Liver (tissue), 3 donors: ENCODE data around the gene METRN.

ENCODE experiments used
- MAX ChIP-seq: IDR thresholded peaks from 2 replicates; pipeline ENCODE4 v1.6.1; 2016; ENCODE audit warnings: antibody characterized with exemption
- SP1 ChIP-seq: IDR thresholded peaks from 2 replicates; pipeline ENCODE4 v1.6.1; 2018; ENCODE audit warnings: antibody characterized with exemption, mild to moderate bottlenecking
- TAF1 ChIP-seq: conservative IDR thresholded peaks from 2 replicates; pipeline ENCODE4 v1.6.1; 2016; ENCODE audit warnings: antibody characterized with exemption, mild to moderate bottlenecking
- TF ChIP-seq, protein P1 (sequence below): IDR thresholded peaks from 2 replicates; pipeline ENCODE4 v1.6.1; 2016; ENCODE audit warnings: antibody characterized with exemption
- TF ChIP-seq, protein P2 (sequence below): fragments of 150-350 bp; IDR thresholded peaks from 2 replicates; pipeline ENCODE4 v1.5.1; 2017; ENCODE audit warnings: improper control_type of control experiment, low read depth, low read length; ENCODE audit not compliant: missing input control
- donor health status: healthy.
- donor health status: healthy.

GRCh38 chr16:675884-676564 is 38.9 kb upstream of the METRN start:
- TF ChIP-seq, protein P1, sequence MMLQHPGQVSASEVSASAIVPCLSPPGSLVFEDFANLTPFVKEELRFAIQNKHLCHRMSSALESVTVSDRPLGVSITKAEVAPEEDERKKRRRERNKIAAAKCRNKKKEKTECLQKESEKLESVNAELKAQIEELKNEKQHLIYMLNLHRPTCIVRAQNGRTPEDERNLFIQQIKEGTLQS: no peak
- TF ChIP-seq, protein P2, sequence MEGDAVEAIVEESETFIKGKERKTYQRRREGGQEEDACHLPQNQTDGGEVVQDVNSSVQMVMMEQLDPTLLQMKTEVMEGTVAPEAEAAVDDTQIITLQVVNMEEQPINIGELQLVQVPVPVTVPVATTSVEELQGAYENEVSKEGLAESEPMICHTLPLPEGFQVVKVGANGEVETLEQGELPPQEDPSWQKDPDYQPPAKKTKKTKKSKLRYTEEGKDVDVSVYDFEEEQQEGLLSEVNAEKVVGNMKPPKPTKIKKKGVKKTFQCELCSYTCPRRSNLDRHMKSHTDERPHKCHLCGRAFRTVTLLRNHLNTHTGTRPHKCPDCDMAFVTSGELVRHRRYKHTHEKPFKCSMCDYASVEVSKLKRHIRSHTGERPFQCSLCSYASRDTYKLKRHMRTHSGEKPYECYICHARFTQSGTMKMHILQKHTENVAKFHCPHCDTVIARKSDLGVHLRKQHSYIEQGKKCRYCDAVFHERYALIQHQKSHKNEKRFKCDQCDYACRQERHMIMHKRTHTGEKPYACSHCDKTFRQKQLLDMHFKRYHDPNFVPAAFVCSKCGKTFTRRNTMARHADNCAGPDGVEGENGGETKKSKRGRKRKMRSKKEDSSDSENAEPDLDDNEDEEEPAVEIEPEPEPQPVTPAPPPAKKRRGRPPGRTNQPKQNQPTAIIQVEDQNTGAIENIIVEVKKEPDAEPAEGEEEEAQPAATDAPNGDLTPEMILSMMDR: no peak
- no peak for TF ChIP-seq MAX
- TF ChIP-seq TAF1: no peak
- no peak for TF ChIP-seq SP1
